Astrocyte (in vitro differentiated cells and primary cell): ENCODE results near the gene SRRT. TPM values are rescaled to one million over a fixed set of nuclear protein-coding genes. Genes with fewer than 3 reads are reported as not detected.
A peak's percentile ranks its signal among the peaks of the same experiment; 100 is the strongest.

Experiments used
- DNase-seq: peaks from one replicate; pipeline ENCODE4 v3.0.0-alpha.2; 2010; ENCODE audit warnings: low read depth
- FAIRE-seq: peaks from 2 replicates; lab custom pipeline; 2011; peaks lifted over from hg19 to GRCh38; lab: Jason Lieb, UNC
- H2AFZ ChIP-seq: 2 replicates; pipeline ENCODE4 v1.6.0; 2012; ENCODE audit warnings: low read depth, low read length, inconsistent platforms
- H3K27ac ChIP-seq: 2 replicates; pipeline ENCODE4 v1.5.1; 2011; ENCODE audit warnings: low read depth, low read length, inconsistent platforms
- H3K27me3 ChIP-seq: 2 replicates; pipeline ENCODE4 v1.6.0; 2011; ENCODE audit warnings: low read length, inconsistent platforms; ENCODE audit not compliant: insufficient read depth
- H3K36me3 ChIP-seq: 2 replicates; pipeline ENCODE4 v1.5.1; 2011; ENCODE audit warnings: low read length, inconsistent platforms; ENCODE audit not compliant: insufficient read depth
- H3K4me1 ChIP-seq: 2 replicates; pipeline ENCODE4 v1.5.1; 2011; ENCODE audit warnings: low read length, inconsistent platforms; ENCODE audit not compliant: insufficient read depth
- H3K4me2 ChIP-seq: 2 replicates; pipeline ENCODE4 v1.6.0; 2012; ENCODE audit warnings: low read length, inconsistent platforms
- H3K4me3 ChIP-seq: 2 replicates; pipeline ENCODE4 v1.5.1; 2011; ENCODE audit warnings: low read depth, mild to moderate bottlenecking, low read length, inconsistent platforms; ENCODE audit not compliant: insufficient read depth
- H3K79me2 ChIP-seq: 2 replicates; pipeline ENCODE4 v1.6.0; 2012; ENCODE audit warnings: mild to moderate bottlenecking, low read length, inconsistent platforms; ENCODE audit not compliant: insufficient read depth
- H3K9ac ChIP-seq: 2 replicates; pipeline ENCODE4 v1.6.0; 2012; ENCODE audit warnings: mild to moderate bottlenecking, low read length, inconsistent platforms
- H3K9me3 ChIP-seq: 2 replicates; pipeline ENCODE4 v1.5.1; 2012; ENCODE audit warnings: low read depth, mild to moderate bottlenecking, low read length, inconsistent platforms; ENCODE audit not compliant: insufficient read depth
- H4K20me1 ChIP-seq: 2 replicates; pipeline ENCODE4 v1.6.0; 2012; ENCODE audit warnings: low read length, inconsistent platforms; ENCODE audit not compliant: insufficient read depth
- H3K27ac Mint-ChIP-seq: one replicate; pipeline ENCODE4 v1.8.0; 2021; ENCODE audit warnings: mild to moderate bottlenecking, mixed read lengths; ENCODE audit not compliant: unreplicated experiment
- H3K27me3 Mint-ChIP-seq: one replicate; pipeline ENCODE4 v1.8.0; 2021; ENCODE audit warnings: low read depth, mixed read lengths; ENCODE audit not compliant: unreplicated experiment
- H3K36me3 Mint-ChIP-seq: one replicate; pipeline ENCODE4 v1.8.0; 2021; ENCODE audit warnings: low read depth, mixed read lengths; ENCODE audit not compliant: unreplicated experiment
- H3K4me1 Mint-ChIP-seq: one replicate; pipeline ENCODE4 v1.8.0; 2021; ENCODE audit warnings: low read depth, mixed read lengths; ENCODE audit not compliant: unreplicated experiment
- H3K4me3 Mint-ChIP-seq: one replicate; pipeline ENCODE4 v1.8.0; 2021; ENCODE audit warnings: mild to moderate bottlenecking, moderate library complexity, mixed read lengths; ENCODE audit not compliant: unreplicated experiment
- H3K9me3 Mint-ChIP-seq: one replicate; pipeline ENCODE4 v1.8.0; 2021; ENCODE audit warnings: mild to moderate bottlenecking, mixed read lengths; ENCODE audit not compliant: unreplicated experiment
- EZH2 ChIP-seq: IDR thresholded peaks from 2 replicates; pipeline ENCODE4 v1.6.1; 2012; ENCODE audit warnings: mild to moderate bottlenecking, low read length, inconsistent platforms; ENCODE audit not compliant: insufficient read depth
- total RNA-seq: library from RNA; stranded (reverse); gene quantifications from 2 replicates; pipeline ENCODE4 v1.2.1, GENCODE V29; 2021
- TF ChIP-seq, protein P1 (sequence below): IDR thresholded peaks from 2 replicates; pipeline ENCODE4 v1.5.1; 2011; ENCODE audit warnings: low read depth, mild to moderate bottlenecking, inconsistent platforms, low read length, moderate library complexity; ENCODE audit not compliant: insufficient read depth

The SRRT gene
- total RNA-seq, 1 donor from 2014 or later: 118 TPM

DNA sequence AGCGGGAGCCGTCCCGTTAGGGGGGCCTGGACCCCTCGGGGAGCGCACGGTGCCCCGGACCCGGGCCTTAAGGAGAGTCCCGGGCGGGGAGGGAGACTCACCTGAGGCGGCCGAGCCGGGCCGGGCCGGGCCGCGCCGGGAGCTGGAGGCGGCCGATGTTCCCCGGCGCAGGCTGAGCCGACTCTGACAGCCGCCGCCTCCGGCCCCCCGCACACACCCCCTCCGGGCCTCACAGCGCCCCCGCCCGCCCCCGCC, 20.7 kb downstream of the SRRT start, which contains the start of gene ACHE:
Gene ACHE (minus strand): TSS at position 188 of the 255 bp plus-strand sequence. CDS start 1,656 bp downstream, outside the sequence.
- Histone ChIP-seq H2AFZ (peak within 1 kb of the TSS; percentile 34), H4K20me1 (no peaks in the 10 kb centered on the region), H3K9ac (peak within 1 kb of the TSS; percentile 30), H3K9me3 (no peaks in the 10 kb centered on the region), H3K4me3 (peak within 1 kb of the TSS; percentile 49), H3K27ac (no peak within 1 kb of the TSS), H3K79me2 (no peaks in the 10 kb centered on the region), H3K4me2 (peak within 1 kb of the TSS; percentile 82), H3K27me3 (peaks cover 10% of the 10 kb centered on the region), H3K36me3 (no peaks in the 10 kb centered on the region), H3K4me1 (peaks cover 21% of the 10 kb centered on the region)
- Mint-ChIP-seq H3K36me3 (no peaks in the 10 kb centered on the region), H3K27ac (peak within 1 kb of the TSS; percentile 86), H3K4me1 (peaks cover 13% of the 10 kb centered on the region), H3K27me3 (peaks cover 22% of the 10 kb centered on the region), H3K9me3 (no peaks in the 10 kb centered on the region), H3K4me3 (peak within 1 kb of the TSS; percentile 88)
- TF ChIP-seq, protein P1, sequence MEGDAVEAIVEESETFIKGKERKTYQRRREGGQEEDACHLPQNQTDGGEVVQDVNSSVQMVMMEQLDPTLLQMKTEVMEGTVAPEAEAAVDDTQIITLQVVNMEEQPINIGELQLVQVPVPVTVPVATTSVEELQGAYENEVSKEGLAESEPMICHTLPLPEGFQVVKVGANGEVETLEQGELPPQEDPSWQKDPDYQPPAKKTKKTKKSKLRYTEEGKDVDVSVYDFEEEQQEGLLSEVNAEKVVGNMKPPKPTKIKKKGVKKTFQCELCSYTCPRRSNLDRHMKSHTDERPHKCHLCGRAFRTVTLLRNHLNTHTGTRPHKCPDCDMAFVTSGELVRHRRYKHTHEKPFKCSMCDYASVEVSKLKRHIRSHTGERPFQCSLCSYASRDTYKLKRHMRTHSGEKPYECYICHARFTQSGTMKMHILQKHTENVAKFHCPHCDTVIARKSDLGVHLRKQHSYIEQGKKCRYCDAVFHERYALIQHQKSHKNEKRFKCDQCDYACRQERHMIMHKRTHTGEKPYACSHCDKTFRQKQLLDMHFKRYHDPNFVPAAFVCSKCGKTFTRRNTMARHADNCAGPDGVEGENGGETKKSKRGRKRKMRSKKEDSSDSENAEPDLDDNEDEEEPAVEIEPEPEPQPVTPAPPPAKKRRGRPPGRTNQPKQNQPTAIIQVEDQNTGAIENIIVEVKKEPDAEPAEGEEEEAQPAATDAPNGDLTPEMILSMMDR: no peak
- TF ChIP-seq EZH2: peak; percentile 23
- DNase-seq (no peak), FAIRE-seq (no peak)

DNA sequence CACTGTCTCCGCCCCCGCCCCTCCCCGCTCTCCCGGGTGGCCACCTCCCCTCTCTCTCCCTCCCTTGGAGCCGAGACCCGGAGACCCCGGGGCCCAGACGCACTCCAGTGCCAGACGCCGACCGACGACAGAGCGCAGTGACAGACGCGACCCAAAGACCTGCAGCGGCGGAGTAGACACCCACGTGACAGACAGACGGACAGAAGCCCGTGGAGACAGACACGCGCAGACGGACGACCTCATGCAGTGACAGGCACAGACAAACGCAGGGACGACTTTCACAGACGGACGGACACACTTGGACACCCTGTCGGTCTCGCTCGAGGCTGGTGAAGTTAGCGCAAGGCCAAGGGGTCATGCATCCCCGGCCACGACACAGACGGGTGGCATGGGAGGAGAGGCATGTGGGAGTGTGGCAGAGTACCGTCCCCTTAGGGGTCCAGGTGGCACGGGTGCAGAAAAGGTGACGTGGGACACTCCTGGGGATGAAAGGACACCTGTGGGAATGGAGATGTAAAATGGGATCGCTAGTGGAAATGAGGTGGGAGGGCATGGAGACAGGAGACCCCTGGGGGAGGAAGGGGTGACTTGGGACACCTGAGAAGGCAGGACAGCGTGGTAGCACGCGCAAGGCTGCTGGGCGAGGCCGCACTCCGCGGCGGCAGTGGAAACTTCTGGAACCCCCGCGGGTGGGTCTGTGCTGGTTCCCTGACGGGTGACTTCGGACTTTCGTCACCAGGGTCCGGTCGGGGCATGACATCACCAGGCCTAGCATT, 21.2 kb downstream of the SRRT start:
- peaks cover 27% of the 10 kb centered on the region for H3K27me3 Mint-ChIP-seq
- H4K20me1 ChIP-seq: no peaks in the 10 kb centered on the region
- H3K27ac Mint-ChIP-seq: peak overlapping the region; percentile 86
- H3K4me3 ChIP-seq: peak overlapping the region; percentile 29
- peaks cover 16% of the 10 kb centered on the region for H3K4me1 ChIP-seq
- TF ChIP-seq, protein P1: no peak
- peak; percentile 97 for TF ChIP-seq EZH2
- H3K27me3 ChIP-seq: peaks cover 10% of the 10 kb centered on the region
- no peaks in the 10 kb centered on the region for H3K36me3 ChIP-seq
- peak overlapping the region; percentile 70 for H3K4me2 ChIP-seq
- no peak overlapping the region for H3K9ac ChIP-seq
- peaks cover 2% of the 10 kb centered on the region for H3K9me3 Mint-ChIP-seq
- no peak overlapping the region for H3K27ac ChIP-seq
- H3K4me3 Mint-ChIP-seq: peak overlapping the region; percentile 88
- no peaks in the 10 kb centered on the region for H3K79me2 ChIP-seq
- H3K4me1 Mint-ChIP-seq: peaks cover 12% of the 10 kb centered on the region
- DNase-seq: no peak
- no peak for FAIRE-seq
- H2AFZ ChIP-seq: no peak overlapping the region
- no peaks in the 10 kb centered on the region for H3K36me3 Mint-ChIP-seq
- no peaks in the 10 kb centered on the region for H3K9me3 ChIP-seq
